Fibroblast of mammary gland (primary cell): ENCODE data around the gene PAFAH2.

Experiments
- DNase-seq: peaks from one replicate; pipeline ENCODE4 v3.0.0-alpha.2; 2010; ENCODE audit warnings: low read depth
- H3K4me3 ChIP-seq: 2 replicates; pipeline ENCODE4 v1.5.1; 2011; ENCODE audit warnings: low read depth, mild to moderate bottlenecking, low read length, moderate library complexity; ENCODE audit not compliant: control insufficient read depth
- TF ChIP-seq, protein P1 (sequence below): conservative IDR thresholded peaks from 2 replicates; pipeline ENCODE4 v1.5.1; 2011; ENCODE audit warnings: low read depth, low read length, inconsistent platforms; ENCODE audit not compliant: control insufficient read depth, insufficient read depth

Gene PAFAH2

DNA sequence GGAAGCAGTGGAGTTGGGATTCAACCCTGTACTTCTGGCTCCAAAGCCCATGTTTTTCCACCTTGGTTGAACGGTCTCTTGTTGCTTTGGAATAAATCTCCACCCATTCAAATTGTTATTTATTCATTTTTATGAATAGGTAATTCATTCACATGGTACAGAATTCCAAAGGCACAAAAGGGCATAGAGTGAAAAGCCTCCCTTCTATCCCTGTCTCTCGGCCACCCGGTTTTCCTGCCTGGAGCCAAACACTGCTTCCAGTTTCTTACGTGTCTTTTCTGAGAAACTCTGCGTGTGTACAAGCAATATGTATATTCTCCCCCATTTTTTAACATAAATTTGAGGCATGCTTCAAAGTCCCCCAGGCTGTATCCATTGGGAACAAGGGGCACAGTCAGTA, 27.7 kb upstream of the PAFAH2 start:
- no peak for DNase-seq
- no peak overlapping the region for H3K4me3 ChIP-seq
- TF ChIP-seq, protein P1, sequence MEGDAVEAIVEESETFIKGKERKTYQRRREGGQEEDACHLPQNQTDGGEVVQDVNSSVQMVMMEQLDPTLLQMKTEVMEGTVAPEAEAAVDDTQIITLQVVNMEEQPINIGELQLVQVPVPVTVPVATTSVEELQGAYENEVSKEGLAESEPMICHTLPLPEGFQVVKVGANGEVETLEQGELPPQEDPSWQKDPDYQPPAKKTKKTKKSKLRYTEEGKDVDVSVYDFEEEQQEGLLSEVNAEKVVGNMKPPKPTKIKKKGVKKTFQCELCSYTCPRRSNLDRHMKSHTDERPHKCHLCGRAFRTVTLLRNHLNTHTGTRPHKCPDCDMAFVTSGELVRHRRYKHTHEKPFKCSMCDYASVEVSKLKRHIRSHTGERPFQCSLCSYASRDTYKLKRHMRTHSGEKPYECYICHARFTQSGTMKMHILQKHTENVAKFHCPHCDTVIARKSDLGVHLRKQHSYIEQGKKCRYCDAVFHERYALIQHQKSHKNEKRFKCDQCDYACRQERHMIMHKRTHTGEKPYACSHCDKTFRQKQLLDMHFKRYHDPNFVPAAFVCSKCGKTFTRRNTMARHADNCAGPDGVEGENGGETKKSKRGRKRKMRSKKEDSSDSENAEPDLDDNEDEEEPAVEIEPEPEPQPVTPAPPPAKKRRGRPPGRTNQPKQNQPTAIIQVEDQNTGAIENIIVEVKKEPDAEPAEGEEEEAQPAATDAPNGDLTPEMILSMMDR: no peak

DNA sequence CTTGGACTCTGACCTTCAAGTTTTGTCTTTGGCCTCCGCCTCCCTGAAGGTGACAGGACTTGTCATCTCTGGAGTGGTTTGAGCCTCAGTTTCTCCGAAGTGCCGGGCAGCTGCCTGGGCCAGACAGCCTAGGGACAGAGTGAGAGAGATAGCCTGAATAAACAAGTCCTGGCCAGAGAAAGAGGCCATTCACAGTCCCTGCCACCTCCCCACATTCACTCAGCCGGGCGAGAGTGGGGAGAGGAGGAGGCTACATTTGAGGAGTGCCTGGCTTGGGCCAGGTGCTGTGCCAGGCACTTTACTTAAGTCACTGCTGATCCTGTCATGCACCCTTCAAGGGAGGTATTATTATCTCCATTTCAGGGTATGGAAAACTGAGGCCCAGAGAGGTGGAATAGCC, 27.2 kb upstream of the PAFAH2 start:
- no peak overlapping the region for H3K4me3 ChIP-seq
- DNase-seq: no peak
- TF ChIP-seq, protein P1: no peak

DNA sequence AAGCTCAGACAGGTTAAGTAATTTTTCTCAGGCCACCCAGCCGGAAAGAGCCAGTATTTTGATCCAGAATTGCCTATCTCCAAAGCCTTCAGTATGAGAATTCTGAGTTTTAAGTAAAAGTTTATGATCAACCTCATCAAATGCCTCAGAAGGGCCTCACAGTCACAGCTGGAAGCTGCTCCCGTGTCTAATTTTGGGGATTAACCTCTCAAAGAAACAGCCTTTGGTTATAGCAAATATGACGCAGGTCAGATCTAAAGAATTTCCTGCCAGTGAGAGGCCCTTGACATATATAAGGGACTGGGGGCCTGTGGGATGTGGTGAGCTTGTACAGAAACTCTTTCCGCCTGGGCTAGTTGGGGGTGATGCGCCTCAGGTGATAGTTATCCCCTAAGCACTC, 26.0 kb upstream of the PAFAH2 start:
- DNase-seq: no peak
- H3K4me3 ChIP-seq: no peak overlapping the region
- TF ChIP-seq, protein P1: no peak

DNA sequence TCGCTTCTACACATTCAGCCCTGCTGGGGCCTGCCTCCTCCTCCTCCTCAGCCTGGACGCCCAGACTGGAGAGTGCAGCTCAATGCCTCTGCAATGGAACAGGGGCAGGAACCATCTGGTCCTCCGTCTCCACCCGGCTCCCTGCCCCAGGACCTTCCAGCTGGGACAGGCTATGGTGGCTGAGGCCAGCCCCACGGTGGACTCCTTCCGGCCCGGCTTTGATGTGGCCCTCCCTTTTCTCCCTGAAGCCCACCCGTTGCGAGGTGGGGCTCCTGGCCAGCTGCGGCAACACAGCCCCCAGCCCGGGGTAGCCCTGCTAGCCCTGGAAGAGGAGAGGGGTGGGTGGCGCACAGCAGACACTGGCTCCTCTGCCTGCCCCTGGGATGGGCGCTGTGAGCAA, 25.1 kb upstream of the PAFAH2 start:
- TF ChIP-seq, protein P1: no peak
- no peak overlapping the region for H3K4me3 ChIP-seq
- no peak for DNase-seq

DNA sequence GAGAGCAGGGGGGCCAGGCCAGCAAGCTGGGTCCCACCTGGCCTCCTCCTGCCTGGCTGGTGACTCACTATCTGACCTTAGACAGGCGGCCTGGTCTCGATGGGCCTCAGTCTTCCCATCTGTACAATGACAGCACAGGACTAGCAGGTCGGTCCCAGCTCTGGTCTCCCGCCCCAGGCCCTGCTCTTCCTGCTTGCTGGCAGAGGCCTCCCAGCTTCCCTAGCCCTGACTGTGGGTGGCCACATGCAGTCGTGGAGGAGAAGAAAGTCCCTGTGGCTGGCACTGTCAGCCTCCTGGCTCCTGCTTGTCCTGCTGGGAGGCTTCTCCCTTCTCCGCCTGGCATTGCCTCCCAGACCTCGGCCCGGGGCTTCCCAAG, 24.5 kb upstream of the PAFAH2 start:
- TF ChIP-seq, protein P1: no peak
- DNase-seq: no peak
- no peak overlapping the region for H3K4me3 ChIP-seq

DNA sequence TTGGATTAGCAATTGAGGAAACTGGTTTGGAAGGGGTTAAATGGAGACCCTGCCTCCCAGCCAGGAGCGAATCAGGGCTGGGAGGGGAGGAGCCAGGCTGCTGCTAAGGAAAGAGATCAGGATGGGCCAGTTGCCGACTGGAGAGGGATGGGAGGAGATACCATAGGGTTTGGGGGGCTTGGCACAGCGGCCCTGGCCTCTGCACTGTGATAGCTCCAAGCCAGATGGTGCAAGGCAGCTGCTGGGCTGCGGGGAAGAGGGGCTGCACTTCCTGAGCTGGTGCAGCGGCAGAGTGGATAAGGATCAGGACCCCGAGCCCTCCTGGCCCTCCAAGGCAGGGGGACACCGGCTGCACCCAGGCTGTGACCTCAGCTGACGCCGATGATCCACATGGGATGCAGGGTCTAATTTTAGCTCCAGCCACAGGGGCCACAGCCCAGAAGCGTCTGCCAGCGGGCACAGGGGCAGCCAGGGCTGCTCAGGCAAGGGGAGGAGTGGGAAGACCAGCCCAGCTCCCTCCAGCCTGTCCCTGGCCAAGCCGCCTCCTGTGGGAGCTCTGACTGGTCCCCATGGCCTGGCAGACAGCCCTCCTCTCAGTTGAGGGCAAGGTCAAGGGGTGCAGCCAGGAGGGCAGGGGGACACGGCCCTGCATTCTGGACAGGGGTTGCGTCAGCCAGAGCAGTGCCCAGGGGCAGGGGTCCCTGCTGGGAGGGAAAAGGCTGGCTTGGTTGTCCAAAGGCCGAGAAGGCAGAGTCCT, 24.0 kb upstream of the PAFAH2 start, which contains the start of gene EXTL1:
Gene EXTL1 (plus strand): TSS at position 129 of the 757 bp plus-strand sequence. CDS start 872 bp downstream, outside the sequence.
- TF ChIP-seq, protein P1: no peak
- no peak within 1 kb of the TSS for H3K4me3 ChIP-seq
- no peak for DNase-seq
